Testis (tissue), 3 donors: ENCODE data around the gene CES4A. TPM values are rescaled to one million over a fixed set of nuclear protein-coding genes. Genes with fewer than 3 reads are reported as not detected.
"Not testable (repeated sequence)": the region's sequence is repeated elsewhere in the genome, so short reads cannot be mapped to it uniquely, and the experiment has no call there.

ENCODE experiments used
- DNase-seq: peaks from one replicate; pipeline ENCODE4 v3.0.0-alpha.2; 2019
- H3K27ac ChIP-seq, 2 donors: fragments of 200-600 bp; sonication (generic); one replicate each; pipeline ENCODE4 v1.5.1; 2019
- H3K27me3 ChIP-seq: fragments of 200-600 bp; sonication (generic); one replicate; pipeline ENCODE4 v1.5.1; 2019
- H3K36me3 ChIP-seq: fragments of 200-600 bp; sonication (generic); one replicate; pipeline ENCODE4 v1.5.1; 2017; ENCODE audit warnings: low read depth; ENCODE audit errors: missing control alignments
- H3K4me1 ChIP-seq: fragments of 200-600 bp; sonication (generic); one replicate; pipeline ENCODE4 v1.5.1; 2019
- H3K4me3 ChIP-seq, 2 donors: fragments of 200-600 bp; sonication (generic); one replicate each; pipeline ENCODE4 v1.5.1; 2017 to 2019
- H3K9me3 ChIP-seq: fragments of 200-600 bp; sonication (generic); one replicate; pipeline ENCODE4 v1.5.1; 2017
- CTCF ChIP-seq, 3 experiments: fragments of 450-650 bp in 2 of 3; fragments of 200-600 bp in 1 of 3; sonication (generic) in 1 of 3; IDR thresholded peaks; one replicate each; pipeline ENCODE4 v1.5.1; 2016 to 2019; ENCODE audit warnings: antibody characterized with exemption in 3 of 3, mild to moderate bottlenecking in 2 of 3, moderate library complexity in 1 of 3
- POLR2A ChIP-seq: fragments of 450-650 bp; IDR thresholded peaks from one replicate; pipeline ENCODE4 v1.6.1; 2017; ENCODE audit warnings: antibody characterized with exemption, mild to moderate bottlenecking, moderate library complexity
- WGBS, 2 donors: methylation state at CpG; one replicate each; pipeline ENCODE4 v1.1.5; 2018; 5-methylcytosine and 5-hydroxymethylcytosine counted together
- intact Hi-C: fragments of 100-400 bp; cut with DNase I; formaldehyde crosslinking; loops from one replicate; pipeline ENCODE4 v1.15.1; 2023; ENCODE audit warnings: low total_unique reads
- polyA plus RNA-seq: library from polyadenylated mRNA; stranded (reverse); fragments of 350-450 nt; fragmentation: Illumina TruSeq; extraction: RNeasy Lipid Tissue Mini Kit (QIAGEN cat#74804); gene quantifications from one replicate; pipeline ENCODE4 v1.2.3, GENCODE V29; 2014; ENCODE audit warnings: low read depth, low replicate concordance; ENCODE audit not compliant: insufficient read depth
- total RNA-seq, 2 donors: library from RNA; depleted of rRNA; stranded (reverse); fragments of >200 nt; gene quantifications; one replicate each; pipeline ENCODE4 v1.2.3, GENCODE V29; 2016

Gene CES4A
- total and polyA plus RNA-seq, 3 donors from 2014 or later = 12.2 to 25.0 (median 17.0) TPM

GRCh38 chr16:66954097-66954659 lies 34.2 kb upstream of the CES4A start:
- H3K9me3 ChIP-seq = no peaks in the 10 kb centered on the region
- no peak for TF ChIP-seq POLR2A
- TF ChIP-seq CTCF (IDR thresholded peaks at IDR 0.05) = peak; percentile 75 to 85 (median 83)
- H3K4me1 ChIP-seq = peaks cover 8% of the 10 kb centered on the region
- no peak overlapping the region for H3K27ac ChIP-seq
- H3K4me3 ChIP-seq = no peak overlapping the region
- intact Hi-C loops = no loop called here
- H3K27me3 ChIP-seq = no peaks in the 10 kb centered on the region
- 30 to 56% methylated on average over 8 of the region's 8 CpGs for WGBS, 2 donors
- peak; percentile 88 for DNase-seq
- no peaks in the 10 kb centered on the region for H3K36me3 ChIP-seq

GRCh38 chr16:66955363-66956153 lies 32.8 kb upstream of the CES4A start:
- DNase-seq, H3K4me1 ChIP-seq, H3K9me3 ChIP-seq, H3K27me3 ChIP-seq, intact Hi-C loops, H3K36me3 ChIP-seq, H3K4me3 ChIP-seq: not testable (repeated sequence)
- WGBS, 2 donors = 54 to 74% methylated on average over 17 of the region's 17 CpGs
- H3K27ac ChIP-seq = peak overlapping the region in 1 of 2 donors; percentile 44

GRCh38 chr16:66956154-66956457 lies 32.3 kb upstream of the CES4A start:
- H3K36me3 ChIP-seq, intact Hi-C loops, H3K27ac ChIP-seq, H3K9me3 ChIP-seq, H3K4me1 ChIP-seq, H3K27me3 ChIP-seq, DNase-seq, H3K4me3 ChIP-seq: not testable (repeated sequence)
- 57 to 60% methylated on average over 1 of the region's 1 CpG for WGBS, 2 donors

GRCh38 chr16:66958857-66959703 lies 29.3 kb upstream of the CES4A start:
- intact Hi-C loops = no loop called here

GRCh38 chr16:66959704-66960161 lies 28.7 kb upstream of the CES4A start:
- no peak for DNase-seq
- no peaks in the 10 kb centered on the region for H3K9me3 ChIP-seq
- no peak overlapping the region for H3K27ac ChIP-seq
- H3K36me3 ChIP-seq = no peaks in the 10 kb centered on the region
- no peaks in the 10 kb centered on the region for H3K27me3 ChIP-seq
- no peak overlapping the region for H3K4me3 ChIP-seq
- TF ChIP-seq CTCF (IDR thresholded peaks at IDR 0.05) (no peak), POLR2A (no peak)
- WGBS, 2 donors = 56 to 74% methylated on average over 5 of the region's 5 CpGs
- intact Hi-C loops = no loop called here
- peaks cover 7% of the 10 kb centered on the region for H3K4me1 ChIP-seq

More at GRCh38 chr16:66958857-66959703, 29.3 kb upstream of the CES4A start:
- Histone ChIP-seq H3K27me3 (no peaks in the 10 kb centered on the region), H3K4me1 (peaks cover 7% of the 10 kb centered on the region), H3K4me3 (no peak overlapping the region), H3K36me3 (no peaks in the 10 kb centered on the region), H3K9me3 (no peaks in the 10 kb centered on the region), H3K27ac (no peak overlapping the region)
- no peak for DNase-seq
- WGBS, 2 donors = 76 to 80% methylated on average over 7 of the region's 7 CpGs
- TF ChIP-seq POLR2A (no peak), CTCF (IDR thresholded peaks at IDR 0.05) (no peak)
